PC-9 (cell line): ENCODE data around the gene LARGE1. TPM values are rescaled to one million over a fixed set of nuclear protein-coding genes. Genes with fewer than 3 reads are reported as not detected.

ENCODE experiments used
- BruUV-seq: library from RNA; stranded (reverse); fragments of 400-500 nt; replicated peaks from 2 replicates; lab custom pipeline; 2021; lab: Mats Ljungman, UMichigan
- CTCF ChIA-PET: fragments of 300-600 bp; sonication (Branson Sonifier 250); formaldehyde crosslinking; loops from one replicate; lab custom pipeline; 2022; ENCODE audit warnings: antibody characterized with exemption; lab: Charles Lee
- POLR2A ChIA-PET: fragments of 300-600 bp; sonication (Branson Sonifier 250); formaldehyde crosslinking; loops from one replicate; lab custom pipeline; 2022; ENCODE audit warnings: antibody characterized with exemption; ENCODE audit not compliant: unreplicated experiment; lab: Charles Lee
- DNase-seq, 2 experiments: peaks; one replicate each; pipeline versions ENCODE4 v3.0.0 to v3.0.0-alpha.2; 2015 to 2022; ENCODE audit warnings: mixed read lengths in 1 of 2
- H2AFZ ChIP-seq: fragments of 200-600 bp; sonication (generic); 2 replicates; pipeline ENCODE4 v1.8.1; 2017; ENCODE audit warnings: antibody characterized with exemption
- H3F3A ChIP-seq: fragments of 200-600 bp; sonication (generic); 2 replicates; pipeline ENCODE4 v1.8.1; 2017; ENCODE audit warnings: antibody characterized with exemption, mild to moderate bottlenecking, low read depth; ENCODE audit not compliant: insufficient read depth
- H3K27ac ChIP-seq: fragments of 200-600 bp; sonication (generic); 2 replicates; pipeline ENCODE4 v1.6.1; 2016; ENCODE audit warnings: mixed run types
- H3K27me3 ChIP-seq: fragments of 200-600 bp; sonication (generic); 2 replicates; pipeline ENCODE4 v1.6.1; 2016; ENCODE audit warnings: low read depth, mixed run types; ENCODE audit not compliant: insufficient read depth
- H3K36me3 ChIP-seq: fragments of 200-600 bp; sonication (generic); 2 replicates; pipeline ENCODE4 v1.6.1; 2016; ENCODE audit warnings: low read depth, mixed run types
- H3K4me1 ChIP-seq: fragments of 200-600 bp; sonication (generic); replicated peaks from 2 replicates; pipeline ENCODE4 v1.6.1; 2016; ENCODE audit warnings: mixed run types; ENCODE audit not compliant: insufficient read depth
- H3K4me2 ChIP-seq: fragments of 200-600 bp; sonication (generic); 2 replicates; pipeline ENCODE4 v1.6.1; 2017; ENCODE audit warnings: mixed run types
- H3K4me3 ChIP-seq: fragments of 200-600 bp; sonication (generic); 2 replicates; pipeline ENCODE4 v1.6.1; 2016; ENCODE audit warnings: mixed run types
- H3K79me2 ChIP-seq: fragments of 200-600 bp; sonication (generic); 2 replicates; pipeline ENCODE4 v1.6.1; 2017; ENCODE audit warnings: low read depth, mixed run types
- H3K9me2 ChIP-seq: fragments of 200-600 bp; sonication (generic); 2 replicates; pipeline ENCODE4 v1.8.1; 2017; ENCODE audit warnings: mild to moderate bottlenecking; ENCODE audit not compliant: insufficient read depth
- H3K9me3 ChIP-seq: fragments of 200-600 bp; sonication (generic); 2 replicates; pipeline ENCODE4 v1.8.1; 2016; ENCODE audit warnings: low read depth; ENCODE audit not compliant: insufficient read depth
- H4K20me1 ChIP-seq: fragments of 200-600 bp; sonication (generic); 2 replicates; pipeline ENCODE4 v1.8.1; 2017; ENCODE audit not compliant: insufficient read depth
- CTCF ChIP-seq: fragments of 200-600 bp; sonication (generic); conservative IDR thresholded peaks from 2 replicates; pipeline ENCODE4 v1.6.1; 2017; ENCODE audit warnings: mixed run types, antibody characterized with exemption, mild to moderate bottlenecking, moderate library complexity
- EZH2 ChIP-seq: fragments of 200-600 bp; sonication (generic); IDR thresholded peaks from 2 replicates; pipeline ENCODE4 v1.8.0; 2017; ENCODE audit warnings: antibody characterized with exemption, low read depth
- intact Hi-C: fragments of 100-400 bp; cut with micrococcal nuclease; formaldehyde crosslinking; loops from one replicate; pipeline ENCODE4 v1.10.0; 2022; ENCODE audit not compliant: unreplicated experiment
- total RNA-seq: library from RNA; stranded (reverse); gene quantifications from 2 replicates; pipeline ENCODE4 v1.2.3, GENCODE V29; 2021

Gene LARGE1
- total RNA-seq, 1 experiment from 2014 or later: 12.5 TPM

GRCh38 chr22:33812360-33812977 is 107.8 kb downstream of the LARGE1 start:
- no peak for DNase-seq
- no peaks in the 10 kb centered on the region for H3K27me3 ChIP-seq
- H4K20me1 ChIP-seq: no peaks in the 10 kb centered on the region
- POLR2A ChIA-PET: no interaction called here
- no peaks in the 10 kb centered on the region for H3K36me3 ChIP-seq
- H3K9me3 ChIP-seq: no peaks in the 10 kb centered on the region
- BruUV-seq: no TSS peak
- no peaks in the 10 kb centered on the region for H3K79me2 ChIP-seq
- no peak overlapping the region for H3K4me3 ChIP-seq
- no peak overlapping the region for H2AFZ ChIP-seq
- H3K27ac ChIP-seq: no peak overlapping the region
- CTCF ChIA-PET: no interaction called here
- no peak overlapping the region for H3K4me2 ChIP-seq
- TF ChIP-seq EZH2 (no peak), CTCF (no peak)
- intact Hi-C loops: no loop called here
- H3K9me2 ChIP-seq: no peaks in the 10 kb centered on the region
- no peaks in the 10 kb centered on the region for H3F3A ChIP-seq
- no peaks in the 10 kb centered on the region for H3K4me1 ChIP-seq

- BruUV-seq: no TSS peak
- no peak overlapping the region for H3K4me3 ChIP-seq
- H3K9me2 ChIP-seq: no peaks in the 10 kb centered on the region
- H3K9me3 ChIP-seq: no peaks in the 10 kb centered on the region
- no peaks in the 10 kb centered on the region for H4K20me1 ChIP-seq
- H3K36me3 ChIP-seq: no peaks in the 10 kb centered on the region
- no peak overlapping the region for H3K4me2 ChIP-seq
- POLR2A ChIA-PET: no interaction called here
- intact Hi-C loops: no loop called here
- no peaks in the 10 kb centered on the region for H3F3A ChIP-seq
- H3K27me3 ChIP-seq: no peaks in the 10 kb centered on the region
- no peaks in the 10 kb centered on the region for H3K4me1 ChIP-seq
- no peak for DNase-seq
- CTCF ChIA-PET: no interaction called here
- TF ChIP-seq CTCF (no peak), EZH2 (no peak)
- no peaks in the 10 kb centered on the region for H3K79me2 ChIP-seq
- H3K27ac ChIP-seq: no peak overlapping the region
- H2AFZ ChIP-seq: no peak overlapping the region
Observed at GRCh38 chr22:33811686-33812085, 108.6 kb downstream of the LARGE1 start.

GRCh38 chr22:33811208-33811607 is 109.1 kb downstream of the LARGE1 start:
- no peak for DNase-seq
- no peak overlapping the region for H3K27ac ChIP-seq
- ChIA-PET CTCF (no interaction called here), POLR2A (no interaction called here)
- no peak overlapping the region for H2AFZ ChIP-seq
- H3K27me3 ChIP-seq: no peaks in the 10 kb centered on the region
- H3K9me2 ChIP-seq: no peaks in the 10 kb centered on the region
- TF ChIP-seq EZH2: no peak
- no peak for TF ChIP-seq CTCF
- H3K4me2 ChIP-seq: no peak overlapping the region
- H3K4me1 ChIP-seq: no peaks in the 10 kb centered on the region
- H3K36me3 ChIP-seq: no peaks in the 10 kb centered on the region
- H3F3A ChIP-seq: no peaks in the 10 kb centered on the region
- H4K20me1 ChIP-seq: no peaks in the 10 kb centered on the region
- no TSS peak for BruUV-seq
- no peaks in the 10 kb centered on the region for H3K9me3 ChIP-seq
- intact Hi-C loops: no loop called here
- no peaks in the 10 kb centered on the region for H3K79me2 ChIP-seq
- no peak overlapping the region for H3K4me3 ChIP-seq
